Measurements from ENCODE around the gene TRAPPC3L.
"Not testable (repeated sequence)": the region's sequence is repeated elsewhere in the genome, so short reads cannot be mapped to it uniquely, and the experiment has no call there.

Gene TRAPPC3L

GRCh38 chr6:116500969-116501433 lies 44.5 kb downstream of the TRAPPC3L start:
- no peak overlapping the region for H3K9ac ChIP-seq (ENCODE audit: low read length)
- H3K4me1 ChIP-seq (ENCODE audit: control insufficient read depth, insufficient read depth, low read length) = no peaks in the 10 kb centered on the region

GRCh38 chr6:116497113-116497676 lies 48.3 kb downstream of the TRAPPC3L start:
- Histone ChIP-seq H3K27me3 (ENCODE audit: control insufficient read depth, insufficient read depth, low read length) (no peaks in the 10 kb centered on the region), H3K4me1 (ENCODE audit: control insufficient read depth, insufficient read depth, low read length) (no peaks in the 10 kb centered on the region)

More at GRCh38 chr6:116500969-116501433, 44.5 kb downstream of the TRAPPC3L start:
- Histone ChIP-seq H3K27me3 (ENCODE audit: control insufficient read depth, insufficient read depth, low read length) (no peaks in the 10 kb centered on the region), H3K36me3 (ENCODE audit: control insufficient read depth, insufficient read depth, low read length) (no peaks in the 10 kb centered on the region), H3K4me3 (ENCODE audit: low read length) (no peak overlapping the region), H3K27ac (ENCODE audit: low read depth, low read length) (no peak overlapping the region)

DNA sequence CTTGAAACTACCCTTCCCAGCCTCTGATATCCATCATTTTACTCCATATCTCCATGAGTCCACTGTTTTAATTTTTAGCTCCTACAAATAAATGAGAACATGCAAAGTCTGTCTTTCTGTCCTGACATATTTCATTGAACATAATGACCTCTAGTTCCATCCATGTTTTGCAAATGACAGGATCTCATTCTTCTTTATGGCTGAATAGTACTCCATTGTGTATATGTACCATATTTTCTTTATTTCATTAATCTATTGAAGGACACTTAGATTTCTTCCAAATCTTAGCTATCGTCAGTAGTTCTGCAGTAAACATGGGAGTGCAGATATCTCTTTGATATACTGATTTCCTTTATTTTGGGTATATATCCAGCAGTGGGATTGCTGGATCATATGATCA lies 50.3 kb downstream of the TRAPPC3L start:
- H3K9ac ChIP-seq (ENCODE audit: low read length); H3K4me1 ChIP-seq (ENCODE audit: control insufficient read depth, insufficient read depth, low read length); H3K4me3 ChIP-seq (ENCODE audit: low read length); H3K36me3 ChIP-seq (ENCODE audit: control insufficient read depth, insufficient read depth, low read length); H3K27ac ChIP-seq (ENCODE audit: low read depth, low read length); H3K27me3 ChIP-seq (ENCODE audit: control insufficient read depth, insufficient read depth, low read length): not testable (repeated sequence)

More at GRCh38 chr6:116497113-116497676, 48.3 kb downstream of the TRAPPC3L start:
- Histone ChIP-seq H3K9ac (ENCODE audit: low read length) (no peak overlapping the region), H3K27ac (ENCODE audit: low read depth, low read length) (no peak overlapping the region), H3K36me3 (ENCODE audit: control insufficient read depth, insufficient read depth, low read length) (no peaks in the 10 kb centered on the region), H3K4me3 (ENCODE audit: low read length) (no peak overlapping the region)

DNA sequence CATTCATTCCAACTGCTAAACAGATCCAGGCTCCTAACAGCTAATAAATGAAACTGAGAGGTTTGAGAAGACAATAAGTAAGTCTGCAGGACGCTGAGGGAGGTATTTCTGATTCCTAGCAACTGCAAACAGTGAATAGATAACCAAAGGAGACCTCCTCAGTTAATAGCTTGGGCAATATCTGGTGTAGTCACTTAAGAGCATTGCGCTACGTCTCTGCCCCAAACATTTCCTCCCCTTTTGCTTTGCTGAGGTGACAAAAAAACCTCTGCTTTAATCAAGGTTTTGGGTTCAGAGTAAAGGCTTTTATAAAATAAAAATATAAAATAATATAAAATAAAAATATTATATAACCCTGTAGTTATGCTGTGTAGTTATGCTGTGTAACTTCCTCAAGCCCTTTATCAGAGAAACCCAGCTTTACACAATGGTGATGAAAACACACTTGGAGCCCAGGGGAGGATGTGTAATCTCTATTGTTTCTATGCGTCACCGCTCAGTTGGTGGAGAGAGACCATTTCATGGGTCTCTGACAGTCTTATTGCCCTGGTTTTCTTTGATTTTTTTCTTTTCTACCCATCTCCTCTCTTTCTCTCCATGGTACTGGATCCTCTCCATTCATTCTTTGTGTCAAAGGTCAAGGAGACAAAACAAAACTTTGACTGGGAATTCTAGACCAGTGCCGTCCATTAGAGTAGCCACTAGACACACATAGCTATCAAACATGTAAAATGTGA lies 53.0 kb downstream of the TRAPPC3L start:
- no peak overlapping the region for H3K4me3 ChIP-seq (ENCODE audit: low read length)
- H3K27me3 ChIP-seq (ENCODE audit: control insufficient read depth, insufficient read depth, low read length) = no peaks in the 10 kb centered on the region
- no peaks in the 10 kb centered on the region for H3K36me3 ChIP-seq (ENCODE audit: control insufficient read depth, insufficient read depth, low read length)
- H3K4me1 ChIP-seq (ENCODE audit: control insufficient read depth, insufficient read depth, low read length) = no peaks in the 10 kb centered on the region
- H3K27ac ChIP-seq (ENCODE audit: low read depth, low read length) = no peak overlapping the region
- no peak overlapping the region for H3K9ac ChIP-seq (ENCODE audit: low read length)

GRCh38 chr6:116491610-116492330 lies 53.7 kb downstream of the TRAPPC3L start:
- H3K9ac ChIP-seq (ENCODE audit: low read length) = no peak overlapping the region
- no peaks in the 10 kb centered on the region for H3K27me3 ChIP-seq (ENCODE audit: control insufficient read depth, insufficient read depth, low read length)
- H3K4me3 ChIP-seq (ENCODE audit: low read length) = no peak overlapping the region
- no peak overlapping the region for H3K27ac ChIP-seq (ENCODE audit: low read depth, low read length)
- no peaks in the 10 kb centered on the region for H3K4me1 ChIP-seq (ENCODE audit: control insufficient read depth, insufficient read depth, low read length)
- no peaks in the 10 kb centered on the region for H3K36me3 ChIP-seq (ENCODE audit: control insufficient read depth, insufficient read depth, low read length)

DNA sequence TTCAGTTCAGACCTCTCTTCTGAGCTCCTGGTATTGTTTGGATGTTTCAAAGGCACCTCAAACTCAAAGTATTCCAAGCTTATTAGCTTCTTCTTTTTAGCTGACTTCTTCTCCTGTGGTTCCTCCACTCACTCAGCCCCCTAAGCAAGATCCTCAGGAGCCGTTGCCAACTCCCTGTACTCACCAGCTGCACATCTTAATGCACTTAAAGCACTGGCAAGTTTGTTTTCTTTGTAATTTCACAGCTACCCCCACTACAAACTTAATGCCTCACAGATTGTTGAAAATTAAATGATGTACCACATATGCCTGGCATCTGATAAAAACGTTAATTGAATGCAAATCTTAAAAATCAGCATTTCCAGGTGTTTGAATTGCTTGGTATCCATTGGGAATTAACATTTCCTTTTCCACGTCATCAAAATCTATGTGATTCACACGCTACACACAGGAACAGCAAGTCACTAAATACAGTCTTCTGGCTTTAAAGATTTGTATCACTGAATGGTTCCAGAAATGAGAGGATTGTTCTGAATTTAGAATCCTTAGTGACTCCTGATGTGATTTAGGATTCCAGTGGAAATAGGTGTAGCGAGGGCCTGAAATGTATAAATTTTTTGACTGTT lies 59.8 kb downstream of the TRAPPC3L start:
- Histone ChIP-seq H3K36me3 (ENCODE audit: control insufficient read depth, insufficient read depth, low read length) (no peaks in the 10 kb centered on the region), H3K4me1 (ENCODE audit: control insufficient read depth, insufficient read depth, low read length) (no peaks in the 10 kb centered on the region), H3K9ac (ENCODE audit: low read length) (no peak overlapping the region), H3K4me3 (ENCODE audit: low read length) (no peak overlapping the region), H3K27ac (ENCODE audit: low read depth, low read length) (no peak overlapping the region), H3K27me3 (ENCODE audit: control insufficient read depth, insufficient read depth, low read length) (no peaks in the 10 kb centered on the region)

DNA sequence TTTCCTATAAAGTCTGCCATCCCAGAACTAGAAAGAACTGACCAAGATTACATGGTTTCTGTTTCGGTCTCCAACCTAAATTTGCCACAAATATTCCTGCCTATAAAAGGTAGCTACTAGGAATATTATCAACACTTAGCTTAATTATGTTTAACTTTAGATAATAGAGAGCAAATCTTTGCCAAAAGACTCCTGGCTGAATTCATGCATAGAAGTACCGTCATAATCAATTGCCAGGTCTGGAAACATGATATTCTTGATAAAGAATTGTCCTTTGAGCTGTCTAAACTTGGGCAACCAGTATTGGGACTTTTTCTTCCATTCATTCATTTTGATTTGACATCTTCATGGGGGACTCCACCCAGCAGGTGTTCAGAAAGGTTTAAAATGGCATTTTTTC lies 61.9 kb downstream of the TRAPPC3L start:
- Histone ChIP-seq H3K9ac (ENCODE audit: low read length) (no peak overlapping the region), H3K4me3 (ENCODE audit: low read length) (no peak overlapping the region), H3K36me3 (ENCODE audit: control insufficient read depth, insufficient read depth, low read length) (no peaks in the 10 kb centered on the region), H3K4me1 (ENCODE audit: control insufficient read depth, insufficient read depth, low read length) (no peaks in the 10 kb centered on the region), H3K27me3 (ENCODE audit: control insufficient read depth, insufficient read depth, low read length) (no peaks in the 10 kb centered on the region), H3K27ac (ENCODE audit: low read depth, low read length) (no peak overlapping the region)

DNA sequence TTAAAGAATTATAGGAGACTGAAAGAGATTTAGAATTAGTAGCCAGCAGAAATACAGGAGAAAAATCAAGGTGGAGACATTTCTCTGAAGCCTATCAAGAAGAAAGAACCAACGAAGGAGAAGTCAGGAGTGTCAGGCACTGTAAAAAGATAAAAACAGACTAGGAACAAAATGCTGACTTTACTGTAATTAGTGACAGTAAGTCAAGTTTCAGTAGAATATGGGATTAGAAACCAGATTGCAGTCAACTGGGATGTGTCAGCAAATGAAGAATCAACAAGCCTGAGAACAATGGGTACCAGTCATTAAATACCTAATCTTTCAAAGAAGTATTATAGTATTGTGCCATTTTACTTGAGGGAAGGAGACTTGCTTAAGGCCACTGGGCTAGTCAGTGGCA lies 62.7 kb downstream of the TRAPPC3L start:
- H3K4me1 ChIP-seq (ENCODE audit: control insufficient read depth, insufficient read depth, low read length) = no peaks in the 10 kb centered on the region

DNA sequence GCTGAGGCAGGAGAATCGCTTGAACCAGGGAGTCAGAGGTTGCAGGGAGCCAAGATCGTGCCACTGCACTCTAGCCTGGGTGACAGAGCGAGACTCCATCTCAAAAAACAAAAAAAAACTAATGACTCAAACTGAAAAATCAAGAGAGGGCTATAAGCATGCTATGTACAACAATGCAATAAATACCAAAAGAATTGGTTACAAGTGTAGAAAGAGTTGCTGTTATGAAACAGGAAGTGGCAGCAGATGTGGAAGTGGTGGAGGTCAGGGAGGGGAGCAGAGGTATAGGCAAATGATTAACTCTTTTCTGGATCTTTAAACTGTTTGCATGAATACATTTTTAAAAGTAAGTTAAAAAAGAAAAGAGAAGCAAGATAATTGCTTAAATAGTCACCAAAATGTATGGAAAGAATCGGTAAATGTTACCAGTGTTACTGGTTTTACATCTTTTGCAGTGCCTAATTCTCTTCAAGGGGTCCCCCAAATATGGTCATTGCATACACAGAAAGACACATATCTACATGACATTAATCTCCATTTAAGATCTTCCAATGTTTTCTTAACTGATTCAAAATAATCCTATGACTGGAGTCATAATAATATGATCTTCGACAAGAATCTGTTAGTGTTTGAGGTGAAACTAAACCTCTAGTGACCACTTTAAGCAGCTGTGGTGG lies 69.3 kb downstream of the TRAPPC3L start:
- Histone ChIP-seq H3K36me3 (ENCODE audit: control insufficient read depth, insufficient read depth, low read length) (no peaks in the 10 kb centered on the region), H3K4me3 (ENCODE audit: low read length) (no peak overlapping the region), H3K9ac (ENCODE audit: low read length) (no peak overlapping the region), H3K27ac (ENCODE audit: low read depth, low read length) (no peak overlapping the region), H3K27me3 (ENCODE audit: control insufficient read depth, insufficient read depth, low read length) (no peaks in the 10 kb centered on the region), H3K4me1 (ENCODE audit: control insufficient read depth, insufficient read depth, low read length) (no peaks in the 10 kb centered on the region)

More for the DNA sequence above, 62.7 kb downstream of the TRAPPC3L start:
- H3K36me3 ChIP-seq (ENCODE audit: control insufficient read depth, insufficient read depth, low read length) = no peaks in the 10 kb centered on the region
- H3K27me3 ChIP-seq (ENCODE audit: control insufficient read depth, insufficient read depth, low read length) = no peaks in the 10 kb centered on the region
- H3K4me3 ChIP-seq (ENCODE audit: low read length) = no peak overlapping the region
- H3K9ac ChIP-seq (ENCODE audit: low read length) = no peak overlapping the region
- no peak overlapping the region for H3K27ac ChIP-seq (ENCODE audit: low read depth, low read length)

GRCh38 chr6:116475141-116475540 lies 70.3 kb downstream of the TRAPPC3L start:
- no peak overlapping the region for H3K9ac ChIP-seq (ENCODE audit: low read length)
- no peak overlapping the region for H3K4me3 ChIP-seq (ENCODE audit: low read length)
- H3K36me3 ChIP-seq (ENCODE audit: control insufficient read depth, insufficient read depth, low read length) = no peaks in the 10 kb centered on the region
- no peaks in the 10 kb centered on the region for H3K4me1 ChIP-seq (ENCODE audit: control insufficient read depth, insufficient read depth, low read length)
- no peak overlapping the region for H3K27ac ChIP-seq (ENCODE audit: low read depth, low read length)
- H3K27me3 ChIP-seq (ENCODE audit: control insufficient read depth, insufficient read depth, low read length) = no peaks in the 10 kb centered on the region

DNA sequence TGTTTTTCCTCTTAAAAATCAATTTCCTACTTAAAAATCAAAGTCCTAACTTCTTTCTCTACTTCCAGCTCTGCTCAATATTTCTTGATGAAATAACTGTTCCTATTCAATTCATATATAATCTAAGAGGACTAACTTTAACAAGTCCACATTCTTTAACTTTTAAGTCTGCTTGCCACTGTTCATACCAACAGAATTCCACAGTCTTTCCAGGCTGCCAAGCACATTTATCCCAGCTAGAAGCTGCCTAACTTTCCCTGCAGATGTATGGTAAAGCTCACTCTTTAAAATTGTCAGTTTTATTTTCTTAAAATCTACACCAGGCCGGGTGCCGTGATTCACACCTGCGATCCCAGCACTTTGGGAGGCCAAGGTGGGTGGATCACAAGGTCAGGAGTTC lies 72.8 kb downstream of the TRAPPC3L start:
- no peaks in the 10 kb centered on the region for H3K36me3 ChIP-seq (ENCODE audit: control insufficient read depth, insufficient read depth, low read length)
- H3K27ac ChIP-seq (ENCODE audit: low read depth, low read length) = no peak overlapping the region

GRCh38 chr6:116471531-116471930 lies 74.0 kb downstream of the TRAPPC3L start:
- H3K36me3 ChIP-seq (ENCODE audit: control insufficient read depth, insufficient read depth, low read length) = no peaks in the 10 kb centered on the region
- no peaks in the 10 kb centered on the region for H3K4me1 ChIP-seq (ENCODE audit: control insufficient read depth, insufficient read depth, low read length)
- no peak overlapping the region for H3K9ac ChIP-seq (ENCODE audit: low read length)
- H3K27me3 ChIP-seq (ENCODE audit: control insufficient read depth, insufficient read depth, low read length) = no peaks in the 10 kb centered on the region
- no peak overlapping the region for H3K4me3 ChIP-seq (ENCODE audit: low read length)
- no peak overlapping the region for H3K27ac ChIP-seq (ENCODE audit: low read depth, low read length)

More for the DNA sequence above, 72.8 kb downstream of the TRAPPC3L start:
- Histone ChIP-seq H3K4me1 (ENCODE audit: control insufficient read depth, insufficient read depth, low read length) (no peaks in the 10 kb centered on the region), H3K9ac (ENCODE audit: low read length) (no peak overlapping the region), H3K27me3 (ENCODE audit: control insufficient read depth, insufficient read depth, low read length) (no peaks in the 10 kb centered on the region), H3K4me3 (ENCODE audit: low read length) (no peak overlapping the region)
